H9 (cell line): ENCODE data around the gene NSL1. TPM values are rescaled to one million over a fixed set of nuclear protein-coding genes. Genes with fewer than 3 reads are reported as not detected.

ENCODE experiments used
- DNase-seq: peaks from one replicate; pipeline ENCODE4 v3.0.0-alpha.2; 2017
- H2AFZ ChIP-seq: one replicate; pipeline ENCODE4 v1.6.1; 2013; ENCODE audit warnings: mild to moderate bottlenecking, low read length, control low read depth, moderate library complexity
- H2AK5ac ChIP-seq: 2 replicates; pipeline ENCODE4 v1.6.1; 2013; ENCODE audit warnings: low read length, control low read depth, mixed read lengths; ENCODE audit not compliant: insufficient read length
- H2BK120ac ChIP-seq: one replicate; pipeline ENCODE4 v1.6.1; 2013; ENCODE audit warnings: low read depth, mild to moderate bottlenecking, low read length, control low read depth, inconsistent platforms; ENCODE audit not compliant: poor library complexity, severe bottlenecking
- H2BK12ac ChIP-seq: 2 replicates; pipeline ENCODE4 v1.6.1; 2013; ENCODE audit warnings: low read length, control low read depth, mixed read lengths, low read depth; ENCODE audit not compliant: insufficient read length
- H2BK15ac ChIP-seq: 2 replicates; pipeline ENCODE4 v1.6.1; 2013; ENCODE audit warnings: low read depth, low read length, control low read depth
- H2BK20ac ChIP-seq: one replicate; pipeline ENCODE4 v1.6.1; 2013; ENCODE audit warnings: low read depth, mild to moderate bottlenecking, low read length, control low read depth, inconsistent platforms; ENCODE audit not compliant: poor library complexity, severe bottlenecking
- H2BK5ac ChIP-seq: 2 replicates; pipeline ENCODE4 v1.6.1; 2013; ENCODE audit warnings: low read length, control low read depth, mixed read lengths; ENCODE audit not compliant: insufficient read length
- H3K14ac ChIP-seq: 2 replicates; pipeline ENCODE4 v1.6.1; 2013; ENCODE audit warnings: low read length, control low read depth; ENCODE audit not compliant: insufficient read depth
- H3K18ac ChIP-seq: 2 replicates; pipeline ENCODE4 v1.6.1; 2013; ENCODE audit warnings: low read depth, mild to moderate bottlenecking, mixed read lengths, low read length, control low read depth; ENCODE audit not compliant: insufficient read length
- H3K23ac ChIP-seq: 2 replicates; pipeline ENCODE4 v1.6.1; 2013; ENCODE audit warnings: low read length, control low read depth, mixed read lengths, low read depth; ENCODE audit not compliant: insufficient read length
- H3K23me2 ChIP-seq: 2 replicates; pipeline ENCODE4 v1.6.1; 2013; ENCODE audit warnings: low read depth, mild to moderate bottlenecking, mixed read lengths, low read length, control low read depth; ENCODE audit not compliant: insufficient read length, poor library complexity, severe bottlenecking
- H3K27ac ChIP-seq: 2 replicates; pipeline ENCODE4 v1.5.1; 2013; ENCODE audit warnings: low read length, control low read depth, mixed read lengths, low read depth; ENCODE audit not compliant: insufficient read length
- H3K27me3 ChIP-seq: 2 replicates; pipeline ENCODE4 v1.6.1; 2013; ENCODE audit warnings: low read length, control low read depth, inconsistent platforms; ENCODE audit not compliant: insufficient read depth
- H3K4ac ChIP-seq: 2 replicates; pipeline ENCODE4 v1.6.1; 2013; ENCODE audit warnings: low read depth, mild to moderate bottlenecking, control low read depth, inconsistent platforms, low read length, moderate library complexity
- H3K4me1 ChIP-seq: 2 replicates; pipeline ENCODE4 v1.6.1; 2013; ENCODE audit warnings: low read length, control low read depth, inconsistent platforms; ENCODE audit not compliant: insufficient read depth
- H3K4me2 ChIP-seq: 2 replicates; pipeline ENCODE4 v1.6.1; 2013; ENCODE audit warnings: low read length, control low read depth, mixed read lengths; ENCODE audit not compliant: insufficient read length, insufficient read depth
- H3K56ac ChIP-seq: 2 replicates; pipeline ENCODE4 v1.6.1; 2013; ENCODE audit warnings: low read depth, mild to moderate bottlenecking, mixed read lengths, low read length, control low read depth; ENCODE audit not compliant: insufficient read length
- H3K79me1 ChIP-seq: 2 replicates; pipeline ENCODE4 v1.6.1; 2013; ENCODE audit warnings: low read depth, mild to moderate bottlenecking, moderate library complexity, low read length, control low read depth, inconsistent platforms; ENCODE audit not compliant: insufficient read depth, poor library complexity, severe bottlenecking
- H3K79me2 ChIP-seq: 2 replicates; pipeline ENCODE4 v1.6.1; 2013; ENCODE audit warnings: low read length, control low read depth, inconsistent platforms; ENCODE audit not compliant: insufficient read depth
- H3K9ac ChIP-seq: 2 replicates; pipeline ENCODE4 v1.6.1; 2013; ENCODE audit warnings: low read length, control low read depth, mixed read lengths; ENCODE audit not compliant: insufficient read length; ENCODE audit errors: extremely low read depth
- H3K9me3 ChIP-seq: one replicate; pipeline ENCODE4 v1.6.1; 2013; ENCODE audit warnings: low read depth, low read length, inconsistent platforms; ENCODE audit not compliant: control insufficient read depth
- H3T11ph ChIP-seq: one replicate; pipeline ENCODE4 v1.6.1; 2013; ENCODE audit warnings: mild to moderate bottlenecking, low read length, control low read depth, inconsistent platforms
- H4K20me1 ChIP-seq: one replicate; pipeline ENCODE4 v1.6.1; 2013; ENCODE audit not compliant: control insufficient read depth, insufficient read length, insufficient read depth
- H4K5ac ChIP-seq: 2 replicates; pipeline ENCODE4 v1.6.1; 2013; ENCODE audit warnings: low read depth, mild to moderate bottlenecking, mixed read lengths, low read length, control low read depth; ENCODE audit not compliant: insufficient read length
- H4K8ac ChIP-seq: replicated peaks from 2 replicates; pipeline ENCODE4 v1.6.1; 2013; ENCODE audit warnings: low read length, control low read depth, mixed read lengths, low read depth; ENCODE audit not compliant: insufficient read length
- H4K91ac ChIP-seq: 2 replicates; pipeline ENCODE4 v1.6.1; 2013; ENCODE audit warnings: low read depth, mild to moderate bottlenecking, moderate library complexity, mixed read lengths, low read length, control low read depth; ENCODE audit not compliant: insufficient read length
- H3K27ac Mint-ChIP-seq, 3 experiments: 2 replicates in 2 of 3; 3 replicates in 1 of 3; pipeline ENCODE4 v1.8.0; 2020 to 2021; ENCODE audit warnings: mixed read lengths in 3 of 3, mild to moderate bottlenecking in 1 of 3, moderate library complexity in 1 of 3
- H3K27me3 Mint-ChIP-seq: 2 replicates; pipeline ENCODE4 v1.8.0; 2021; ENCODE audit warnings: low read depth, mild to moderate bottlenecking, moderate library complexity, mixed read lengths
- H3K36me3 Mint-ChIP-seq, 3 experiments: 2 replicates in 2 of 3; 3 replicates in 1 of 3; pipeline ENCODE4 v1.8.0; 2020 to 2021; ENCODE audit warnings: low read depth in 3 of 3, mixed read lengths in 3 of 3; ENCODE audit not compliant: insufficient read depth in 1 of 3
- H3K4me1 Mint-ChIP-seq, 2 experiments: 2 replicates each; pipeline ENCODE4 v1.8.0; 2020; ENCODE audit warnings: mixed read lengths in 2 of 2
- H3K4me3 Mint-ChIP-seq, 2 experiments: 2 replicates in 1 of 2; 3 replicates in 1 of 2; pipeline ENCODE4 v1.8.0; 2020 to 2021; ENCODE audit warnings: mild to moderate bottlenecking in 2 of 2, mixed read lengths in 2 of 2, moderate library complexity in 1 of 2
- H3K9me3 Mint-ChIP-seq, 2 experiments: 2 replicates in 1 of 2; 3 replicates in 1 of 2; pipeline ENCODE4 v1.8.0; 2020; ENCODE audit warnings: mild to moderate bottlenecking in 2 of 2, mixed read lengths in 2 of 2, moderate library complexity in 1 of 2
- CTCF ChIP-seq: fragments of 200-600 bp; sonication (generic); conservative IDR thresholded peaks from 3 replicates; pipeline ENCODE4 v1.8.0; 2021; ENCODE audit warnings: antibody characterized with exemption, mild to moderate bottlenecking
- WGBS: extraction: QIAGEN DNeasy Blood & Tissue Kit; methylation state at CpG from one replicate; pipeline ENCODE4 v1.1.7; 2013; ENCODE audit warnings: missing lambda C conversion rate, low lambda C conversion rate, mixed read lengths; ENCODE audit not compliant: insufficient read length; ENCODE audit errors: extremely low coverage; 5-methylcytosine and 5-hydroxymethylcytosine counted together
- total RNA-seq: library from RNA; stranded (reverse); gene quantifications from 2 replicates; pipeline ENCODE4 v1.2.1, GENCODE V29; 2021

The NSL1 gene
- total RNA-seq, 1 experiment from 2014 or later: 49.3 TPM

- H3K23ac ChIP-seq: no peak overlapping the region
- no peaks in the 10 kb centered on the region for H3K23me2 ChIP-seq
- no peak overlapping the region for H4K91ac ChIP-seq
- no peak overlapping the region for H3K9ac ChIP-seq
- H4K8ac ChIP-seq: no peak overlapping the region
- no CpG with 5 or more reads among the region's 9 CpGs for WGBS
- H4K5ac ChIP-seq: no peak overlapping the region
- H3K79me1 ChIP-seq: peaks cover 11% of the 10 kb centered on the region
- H3K18ac ChIP-seq: no peak overlapping the region
- Mint-ChIP-seq H3K27ac (peak overlapping the region in 2 of 3 experiments; percentile 59 to 80; a peak in 2 of 7 replicates), H3K4me3 (no peak overlapping the region), H3K9me3 (peaks cover 15 to 16% of the 10 kb centered on the region in 2 experiments), H3K4me1 (peaks cover 0 to 10% of the 10 kb centered on the region in 2 experiments; a peak in 2 of 4 replicates), H3K36me3 (peaks cover 18 to 32% (median 23%) of the 10 kb centered on the region in 3 experiments), H3K27me3 (no peaks in the 10 kb centered on the region)
- H3K14ac ChIP-seq: no peak overlapping the region
- H3K56ac ChIP-seq: no peak overlapping the region
- no peak overlapping the region for H2AFZ ChIP-seq
- peak overlapping the region; percentile 89; the same call in 1 of the 2 replicates for H2BK15ac ChIP-seq
- DNase-seq: no peak
- H2BK120ac ChIP-seq: no peak overlapping the region
- no peak overlapping the region for H3T11ph ChIP-seq
- H3K27me3 ChIP-seq: no peaks in the 10 kb centered on the region; the same call in 1 of the 2 replicates
- no peaks in the 10 kb centered on the region for H3K4me1 ChIP-seq
- no peaks in the 10 kb centered on the region for H4K20me1 ChIP-seq
- H3K4ac ChIP-seq: no peak overlapping the region
- no peaks in the 10 kb centered on the region; the same call in 1 of the 2 replicates for H3K79me2 ChIP-seq
- no peak overlapping the region for H2AK5ac ChIP-seq
- no peak overlapping the region for H3K4me2 ChIP-seq
- no peak overlapping the region for H2BK20ac ChIP-seq
- no peak overlapping the region for H3K27ac ChIP-seq
- no peak overlapping the region for H2BK12ac ChIP-seq
- no peaks in the 10 kb centered on the region for H3K9me3 ChIP-seq
- H2BK5ac ChIP-seq: no peak overlapping the region
- no peak for TF ChIP-seq CTCF
Measured at GRCh38 chr1:212762839-212763238, 28.7 kb downstream of the NSL1 start.
